Stimulated activated CD4-positive, alpha-beta T cell treated with anti-CD3 and anti-CD28 coated beads, TNF-alpha, amount 100 ng/mL, for 24 hours (primary cell): ENCODE data around the gene MAPT.

Experiments used
- DNase-seq, 3 experiments: peaks; one replicate each; pipeline ENCODE4 v3.0.0-alpha.2; 2020; ENCODE audit warnings: low read depth in 3 of 3

The MAPT gene

GRCh38 chr17:46053911-46054534 lies 159.7 kb downstream of the MAPT start:
- no peak for DNase-seq

GRCh38 chr17:46056800-46057304 lies 162.5 kb downstream of the MAPT start:
- no peak for DNase-seq

- no peak for DNase-seq
Observed at GRCh38 chr17:46057366-46057765, 163.0 kb downstream of the MAPT start.

- DNase-seq = no peak
Observed at GRCh38 chr17:46059486-46059885, 165.1 kb downstream of the MAPT start.

- DNase-seq = no peak
Observed at GRCh38 chr17:46060461-46060860, 166.1 kb downstream of the MAPT start.

- DNase-seq = no peak
Observed at GRCh38 chr17:46061435-46061834, 167.1 kb downstream of the MAPT start.

GRCh38 chr17:46063241-46063640 lies 168.9 kb downstream of the MAPT start:
- no peak for DNase-seq

- DNase-seq = no peak
Observed at GRCh38 chr17:46064460-46064859, 170.1 kb downstream of the MAPT start.

- DNase-seq = no peak
Observed at GRCh38 chr17:46071796-46072195, 177.4 kb downstream of the MAPT start.

- no peak for DNase-seq
Observed at GRCh38 chr17:46072998-46073397, 178.6 kb downstream of the MAPT start.

GRCh38 chr17:46074540-46074939 lies 180.2 kb downstream of the MAPT start:
- no peak for DNase-seq
